GM21526 (cell line): Measurements from ENCODE around the gene FADS3.

Experiments used
- ATAC-seq: cut with Tn5 transposase; IDR thresholded peaks from one replicate; pipeline ENCODE4 v1.9.1; 2021; ENCODE audit warnings: moderate library complexity; ENCODE audit not compliant: unreplicated experiment, low FRiP score

Gene FADS3

DNA sequence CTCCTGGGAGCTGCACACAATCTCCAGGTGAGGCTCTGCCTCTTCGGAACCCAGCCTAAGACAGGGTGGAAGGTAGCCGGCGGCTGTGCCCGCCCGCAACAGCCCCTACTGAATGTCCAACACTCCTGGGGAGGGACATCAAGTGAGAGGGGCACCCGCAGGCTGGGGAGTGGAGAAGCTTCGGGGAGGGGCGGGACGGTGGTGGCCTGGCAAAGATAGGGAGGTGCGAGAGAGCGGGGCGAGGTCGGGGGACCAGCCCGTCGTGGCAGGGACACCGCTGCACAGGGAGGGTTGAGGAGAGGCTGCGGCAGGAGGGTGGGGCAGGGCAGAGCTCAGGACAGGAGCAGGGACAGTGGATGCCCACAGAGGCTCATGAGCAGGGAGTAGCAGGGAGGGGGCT lies 8.9 kb upstream of the FADS3 start:
- ATAC-seq = no peak

DNA sequence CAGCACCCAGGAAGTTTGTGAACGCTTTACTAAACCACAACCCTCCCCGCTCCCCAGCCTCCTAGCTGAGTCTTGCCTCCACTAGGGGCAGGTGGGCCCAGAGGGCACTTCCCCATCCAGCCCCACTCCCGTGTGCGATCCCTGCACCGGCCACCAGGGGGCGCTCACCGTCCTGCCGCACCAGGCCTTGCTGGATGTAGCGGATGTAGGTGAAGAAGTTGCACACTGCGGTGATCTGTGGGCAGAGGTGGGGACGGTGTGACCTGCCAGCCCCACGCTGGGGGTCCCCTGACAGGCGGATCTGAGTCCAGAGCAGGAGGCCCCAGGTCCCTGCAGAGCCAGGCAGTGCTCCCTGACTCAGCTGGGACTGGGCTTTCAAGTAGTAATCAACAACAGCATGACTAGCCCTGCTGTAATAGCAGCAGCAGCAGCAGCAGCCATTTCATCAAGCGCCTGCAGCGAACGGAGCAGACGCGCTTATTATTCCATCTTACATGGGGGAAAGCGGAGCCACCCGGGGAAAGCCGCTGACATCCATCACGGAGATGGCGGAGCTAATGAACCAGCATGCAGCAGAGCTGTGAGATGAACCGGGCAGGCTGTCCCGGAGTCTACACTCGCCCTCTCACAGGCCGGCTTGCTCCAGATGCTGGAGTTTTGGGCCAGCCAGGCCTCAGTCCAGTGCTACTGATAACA lies 7.9 kb upstream of the FADS3 start:
- ATAC-seq = peak; percentile 60

- no peak for ATAC-seq
These were observed 6.9 kb upstream of the FADS3 start for GRCh38 chr11:61898247-61898582.

DNA sequence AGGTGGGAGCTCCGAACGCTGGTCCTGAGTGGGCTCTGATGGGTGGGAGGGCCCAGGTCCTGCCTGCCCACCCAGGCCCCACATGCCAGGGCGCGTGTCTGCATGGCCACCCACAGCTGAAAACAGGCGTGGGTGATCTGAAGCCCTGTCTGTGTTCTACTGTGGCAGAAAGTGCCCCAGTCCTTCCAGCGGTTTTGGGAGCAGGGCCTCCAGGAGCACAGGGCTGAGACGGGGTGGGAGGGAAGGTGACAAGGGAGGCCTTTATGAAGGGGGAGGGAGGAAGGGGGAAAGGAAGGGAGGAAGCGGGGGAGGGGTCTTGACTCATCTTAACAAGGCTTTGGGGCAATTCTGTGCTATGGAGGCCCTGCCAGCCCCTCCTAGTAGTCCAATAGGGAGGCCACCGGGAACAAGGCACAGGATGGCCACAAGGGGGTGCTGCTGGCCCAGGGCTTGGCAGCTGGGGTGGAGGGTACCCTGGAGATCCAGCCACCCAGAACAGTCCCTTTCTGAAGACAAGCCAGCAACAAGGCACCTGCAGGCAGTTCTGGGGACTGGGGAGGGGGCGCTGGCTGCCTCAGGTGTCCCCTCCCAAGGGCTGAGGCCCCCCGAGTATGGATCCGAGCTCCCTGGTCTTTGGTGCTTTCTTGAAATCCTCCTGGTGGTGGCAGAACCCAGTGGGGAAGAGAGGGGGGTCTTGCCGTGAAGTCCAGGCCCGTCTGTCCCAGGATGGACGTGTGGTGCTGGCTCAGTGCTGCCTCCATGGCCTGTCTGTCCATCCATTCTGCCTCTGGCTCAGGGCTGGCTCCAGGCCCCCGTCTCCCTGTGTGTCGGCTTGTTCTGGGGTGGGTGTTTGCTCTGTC lies 6.3 kb upstream of the FADS3 start:
- ATAC-seq = peak; percentile 54

DNA sequence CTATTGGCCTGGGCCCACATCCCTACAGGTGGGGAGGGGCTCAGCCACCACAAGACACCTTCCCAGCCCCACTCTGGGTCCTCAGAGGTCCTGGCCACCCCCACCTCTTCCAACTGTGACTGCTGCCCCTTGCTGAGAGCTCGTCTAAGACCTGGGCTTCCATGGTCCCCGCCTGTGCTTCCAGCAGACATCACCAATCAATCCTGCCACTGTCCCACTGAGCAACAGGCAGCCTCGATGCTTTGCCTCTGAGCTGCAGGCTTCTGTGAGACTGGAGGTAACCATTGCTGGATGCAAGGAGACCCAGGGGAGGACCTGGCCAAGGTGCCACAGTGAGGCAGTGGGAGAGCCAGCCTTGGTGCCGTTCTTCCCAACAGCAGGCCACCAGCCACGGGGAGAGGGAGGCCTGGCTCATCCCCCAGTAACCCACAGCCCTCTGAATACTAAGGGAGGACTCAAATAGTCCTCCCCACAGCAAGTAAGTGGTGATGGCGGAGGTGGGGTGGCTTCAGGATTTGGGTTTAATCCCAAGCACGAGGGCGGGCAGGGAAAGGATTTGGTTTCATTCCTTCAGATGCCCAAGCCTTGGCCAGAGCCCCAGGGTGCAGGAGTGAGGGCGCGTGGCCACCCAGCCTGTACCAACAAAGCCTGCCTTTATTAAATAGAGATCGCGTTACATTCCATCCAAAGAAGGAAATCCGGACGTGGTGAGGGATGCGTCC lies 5.5 kb upstream of the FADS3 start:
- no peak for ATAC-seq

GRCh38 chr11:61895718-61896059 lies 4.3 kb upstream of the FADS3 start:
- ATAC-seq = no peak

- no peak for ATAC-seq
These were observed 3.8 kb upstream of the FADS3 start for GRCh38 chr11:61895046-61895717.

- no peak for ATAC-seq
These were observed 2.6 kb upstream of the FADS3 start for GRCh38 chr11:61893981-61894380.

DNA sequence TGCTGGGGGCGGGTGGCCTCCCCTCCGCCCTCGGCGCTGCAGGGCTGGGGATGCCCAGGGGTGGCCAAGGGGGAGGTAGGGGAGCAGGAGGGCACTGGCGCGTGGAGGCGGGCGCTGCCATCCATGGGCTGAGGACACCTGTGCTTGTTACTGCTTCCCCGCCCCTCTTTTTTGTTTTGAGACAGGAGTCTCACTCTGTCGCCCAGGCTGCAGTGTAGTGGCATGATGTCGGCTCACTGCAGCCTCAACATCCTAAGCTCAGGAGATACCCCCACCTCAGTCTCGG lies 683 bp upstream of the FADS3 start:
- no peak for ATAC-seq

DNA sequence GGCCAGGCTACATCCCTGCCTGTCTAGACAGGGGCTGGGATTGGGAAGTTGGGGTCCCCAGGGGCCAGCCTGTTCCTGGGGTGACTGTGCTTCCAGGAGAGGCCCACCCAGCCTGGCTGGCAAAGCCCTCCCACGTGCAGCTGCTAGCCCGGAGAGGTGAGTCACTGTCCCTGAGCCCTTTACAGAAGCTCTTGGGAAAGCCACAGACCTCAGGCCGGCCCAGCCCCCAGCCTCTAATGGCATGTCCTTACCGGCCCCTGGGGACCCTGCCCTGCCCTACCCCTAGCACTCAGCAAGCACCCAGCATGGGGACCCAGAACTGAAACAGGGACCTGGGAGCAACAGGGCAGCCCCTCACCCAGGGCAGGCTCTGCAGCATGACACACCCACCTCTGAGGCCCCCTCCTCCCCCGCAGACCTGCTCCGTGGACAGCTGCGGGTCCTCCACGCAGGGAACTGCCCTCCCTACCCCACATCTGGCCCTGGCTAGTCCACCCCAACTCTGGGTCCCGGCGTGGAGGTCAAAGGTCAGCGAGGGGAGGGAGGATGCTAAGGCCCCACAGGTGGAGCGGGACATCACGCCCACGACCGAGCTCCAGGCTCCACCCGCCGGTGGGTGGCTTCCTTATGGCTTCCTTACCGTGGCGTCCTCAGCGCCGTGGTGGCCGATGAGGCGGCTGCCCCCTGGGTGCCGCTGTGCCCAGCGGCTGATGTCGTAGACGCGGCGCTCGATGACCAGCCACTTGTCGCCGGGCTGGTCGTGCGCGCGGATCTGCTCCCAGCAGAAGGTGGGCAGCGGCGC lies 615 bp downstream of the FADS3 start:
- ATAC-seq = no peak

DNA sequence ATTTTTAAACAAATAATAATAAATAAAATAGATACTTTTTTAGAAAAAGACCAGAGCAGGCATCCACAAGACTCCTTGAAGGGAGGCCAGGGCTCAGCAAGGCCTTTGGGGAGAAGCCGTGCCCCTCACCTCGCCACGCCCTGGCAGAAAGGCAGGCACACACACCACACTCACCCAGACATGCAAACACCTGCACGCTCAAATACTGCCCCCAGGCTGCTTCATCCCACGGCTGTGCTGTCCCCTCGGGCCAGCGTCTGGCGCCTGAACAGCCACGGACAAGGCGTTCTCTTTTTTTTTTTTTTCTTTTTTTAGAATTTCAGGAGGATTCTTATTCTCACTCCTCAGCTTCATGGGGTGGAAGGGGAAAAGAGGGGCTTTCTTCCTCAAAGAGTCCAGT lies 1.5 kb downstream of the FADS3 start:
- ATAC-seq = no peak

GRCh38 chr11:61888590-61888989 lies 2.8 kb downstream of the FADS3 start:
- no peak for ATAC-seq

DNA sequence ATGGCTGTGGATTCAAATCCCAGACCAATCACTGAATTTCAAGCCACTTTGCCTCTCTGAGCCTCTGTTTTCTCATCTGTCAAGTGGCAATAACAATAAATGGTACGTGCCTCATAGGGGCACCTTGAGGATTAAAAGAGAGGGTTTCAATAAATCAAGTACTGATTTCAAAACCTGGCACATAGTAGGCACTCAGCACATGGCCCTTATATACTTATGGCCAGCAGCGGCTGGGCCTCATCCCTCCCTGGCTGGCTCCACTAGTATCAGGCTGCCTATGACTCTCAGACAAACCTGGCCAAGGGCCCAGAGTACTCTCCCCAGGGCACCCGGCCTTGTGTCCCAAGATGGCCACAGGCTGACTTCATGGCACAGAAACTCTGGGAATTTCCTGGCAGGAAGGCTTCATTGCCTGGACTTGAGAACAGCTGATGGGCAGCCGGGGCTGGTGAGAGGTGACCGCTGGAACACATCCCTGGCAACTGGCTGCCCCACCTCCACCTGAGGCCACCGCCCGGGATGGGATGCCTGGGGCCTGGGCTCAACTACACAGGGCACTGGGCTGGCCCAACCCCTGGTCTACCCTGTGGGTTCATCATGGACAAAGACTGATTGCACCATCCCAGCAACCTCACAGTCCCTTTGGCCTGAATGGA lies 3.4 kb downstream of the FADS3 start:
- no peak for ATAC-seq

DNA sequence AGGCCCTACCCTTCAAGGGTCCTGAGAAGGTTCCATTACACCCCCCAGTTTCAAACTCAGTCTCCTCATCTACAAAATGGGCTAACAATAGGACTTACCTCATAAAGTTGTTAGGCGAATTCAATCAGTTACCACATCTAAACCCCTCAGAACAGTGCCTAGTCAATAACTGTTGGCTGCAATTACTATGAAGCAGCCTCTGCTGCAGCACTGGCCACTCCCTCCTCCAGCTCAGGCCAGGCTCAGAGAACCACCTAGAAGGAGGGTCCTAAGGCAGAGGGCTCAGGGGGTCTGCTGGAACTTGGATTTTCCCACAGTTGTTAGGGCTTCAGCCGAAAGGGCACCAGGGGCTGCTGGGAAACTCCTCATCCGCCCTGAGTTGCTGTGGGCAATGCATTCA lies 4.7 kb downstream of the FADS3 start:
- no peak for ATAC-seq

GRCh38 chr11:61885784-61886580 lies 5.4 kb downstream of the FADS3 start:
- no peak for ATAC-seq

DNA sequence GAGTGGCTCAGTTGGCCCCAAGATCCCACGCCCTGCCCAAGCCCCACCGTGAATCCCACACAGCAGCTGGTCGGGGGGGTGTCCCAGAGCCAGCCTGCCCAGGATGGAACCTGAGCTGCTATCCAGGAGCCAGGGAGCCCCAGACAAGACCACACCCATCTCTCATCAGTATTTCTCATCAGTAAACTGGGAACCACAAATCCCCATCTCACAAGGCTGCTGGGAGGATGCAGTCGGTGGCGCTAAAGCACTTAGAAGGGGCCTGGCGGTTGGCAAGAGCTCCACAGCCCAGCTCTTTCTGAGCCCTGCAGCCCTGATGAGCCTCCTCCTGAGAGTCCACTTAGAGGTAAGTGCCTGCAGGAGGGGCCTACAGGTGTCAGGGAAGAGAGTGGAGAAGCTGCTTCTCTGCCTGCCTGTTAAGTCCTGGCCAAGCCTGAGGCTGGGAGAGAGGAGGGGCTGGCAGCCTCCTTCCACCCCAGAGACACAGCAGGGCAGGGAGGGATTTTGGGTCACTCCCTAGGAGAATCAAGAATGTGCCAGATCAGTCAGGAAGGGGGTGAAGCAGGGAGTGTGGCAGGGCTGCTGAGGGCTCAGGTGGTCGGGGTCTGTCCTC lies 6.1 kb downstream of the FADS3 start:
- ATAC-seq = no peak

GRCh38 chr11:61883947-61884346 lies 7.4 kb downstream of the FADS3 start:
- no peak for ATAC-seq

GRCh38 chr11:61883327-61883726 lies 8.0 kb downstream of the FADS3 start:
- ATAC-seq = no peak

DNA sequence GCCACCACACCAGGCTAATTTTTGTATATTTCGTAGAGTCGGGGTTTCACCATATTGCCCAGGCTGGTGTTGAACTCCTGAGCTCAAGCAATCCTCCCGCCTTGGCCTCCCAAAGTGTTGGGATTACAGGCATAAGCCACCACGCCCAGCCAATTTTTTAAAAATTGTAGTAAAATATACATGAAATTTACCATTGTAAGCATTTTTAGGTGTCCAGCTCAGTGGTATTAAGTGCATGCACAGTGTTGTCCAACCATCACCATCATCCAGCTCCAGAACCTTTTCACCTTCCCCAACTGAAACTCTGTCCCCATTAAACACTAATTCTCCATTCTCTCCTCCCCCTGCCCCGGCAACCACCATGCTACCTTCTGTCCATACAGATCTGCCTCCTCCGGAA lies 8.5 kb downstream of the FADS3 start:
- no peak for ATAC-seq
